Body of pancreas (tissue), 4 donors: ENCODE data around the gene PACSIN2.

Experiments used
- POLR2A ChIP-seq, 3 donors: fragments of 450-650 bp; IDR thresholded peaks; one replicate each; pipeline ENCODE4 v1.6.1; 2016; ENCODE audit warnings: antibody characterized with exemption in 3 of 3, mild to moderate bottlenecking in 2 of 3
- TF ChIP-seq, protein P1 (sequence below), 7 experiments: fragments of 450-650 bp in 4 of 7; fragments of 200-600 bp in 3 of 7; sonication (generic) in 3 of 7; IDR thresholded peaks; one replicate each; pipeline ENCODE4 v1.5.1; 2016 to 2019; ENCODE audit warnings: antibody characterized with exemption in 7 of 7

DNA sequence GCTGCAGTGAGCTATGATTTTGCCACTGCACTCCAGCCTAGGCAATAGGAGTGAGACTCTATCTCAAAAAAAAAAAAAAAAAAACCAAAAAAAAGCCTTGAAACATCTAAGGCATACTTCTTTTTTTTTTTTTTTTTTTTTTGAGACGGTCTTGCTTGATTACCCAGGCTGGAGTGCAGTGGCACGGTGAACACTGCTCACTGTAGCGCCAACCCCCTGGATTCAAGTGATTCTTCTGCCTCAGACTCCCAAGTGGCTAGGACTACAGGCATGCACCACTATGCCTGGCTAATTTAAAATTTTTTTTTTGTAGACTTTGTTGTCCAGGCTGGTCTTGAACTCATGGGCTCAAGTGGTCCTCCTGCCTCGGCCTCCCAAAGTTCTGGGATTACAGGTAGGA is 177.4 kb downstream of the PACSIN2 start:
- TF ChIP-seq POLR2A (IDR thresholded peaks at IDR 0.05): no peak
- TF ChIP-seq, protein P1, sequence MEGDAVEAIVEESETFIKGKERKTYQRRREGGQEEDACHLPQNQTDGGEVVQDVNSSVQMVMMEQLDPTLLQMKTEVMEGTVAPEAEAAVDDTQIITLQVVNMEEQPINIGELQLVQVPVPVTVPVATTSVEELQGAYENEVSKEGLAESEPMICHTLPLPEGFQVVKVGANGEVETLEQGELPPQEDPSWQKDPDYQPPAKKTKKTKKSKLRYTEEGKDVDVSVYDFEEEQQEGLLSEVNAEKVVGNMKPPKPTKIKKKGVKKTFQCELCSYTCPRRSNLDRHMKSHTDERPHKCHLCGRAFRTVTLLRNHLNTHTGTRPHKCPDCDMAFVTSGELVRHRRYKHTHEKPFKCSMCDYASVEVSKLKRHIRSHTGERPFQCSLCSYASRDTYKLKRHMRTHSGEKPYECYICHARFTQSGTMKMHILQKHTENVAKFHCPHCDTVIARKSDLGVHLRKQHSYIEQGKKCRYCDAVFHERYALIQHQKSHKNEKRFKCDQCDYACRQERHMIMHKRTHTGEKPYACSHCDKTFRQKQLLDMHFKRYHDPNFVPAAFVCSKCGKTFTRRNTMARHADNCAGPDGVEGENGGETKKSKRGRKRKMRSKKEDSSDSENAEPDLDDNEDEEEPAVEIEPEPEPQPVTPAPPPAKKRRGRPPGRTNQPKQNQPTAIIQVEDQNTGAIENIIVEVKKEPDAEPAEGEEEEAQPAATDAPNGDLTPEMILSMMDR (IDR thresholded peaks at IDR 0.05): no peak
